ENCODE results near the gene NPC1. TPM values are rescaled to one million over a fixed set of nuclear protein-coding genes. Genes with fewer than 3 reads are reported as not detected.

NPC1 gene
- total RNA-seq, 1 experiment from 2014 or later, result 51.6 TPM

DNA sequence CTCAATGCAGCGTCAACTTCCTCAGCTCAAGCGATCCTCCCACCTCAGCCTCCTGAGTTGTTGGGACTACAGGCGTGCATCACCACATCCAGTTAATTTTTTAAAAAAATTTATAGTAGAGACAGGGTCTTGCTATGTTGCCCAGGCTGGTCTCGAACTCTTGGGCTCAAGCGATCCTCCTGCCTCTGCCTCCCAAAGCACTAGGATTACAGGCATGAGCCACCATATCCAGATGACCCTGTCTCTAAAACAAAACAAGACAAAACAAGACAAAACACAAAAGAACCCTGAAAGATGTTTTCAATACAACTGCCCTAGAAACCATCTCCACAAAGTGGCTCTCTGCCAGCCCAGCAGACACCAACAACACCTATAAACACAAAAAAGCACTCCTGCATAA is 45.0 kb upstream of the NPC1 start:
- Histone ChIP-seq H3K4me3 (replicated peaks in 1 of 2; ENCODE audit: low read depth in 1 of 2, low read length in 2 of 2) (no peak overlapping the region), H3K27ac (ENCODE audit: low read depth, low read length) (no peak overlapping the region), H3K4me2 (ENCODE audit: low read length) (no peak overlapping the region), H3K79me2 (ENCODE audit: insufficient read depth, low read length) (no peaks in the 10 kb centered on the region), H3K9me3 (ENCODE audit: control insufficient read depth in 1 of 2, insufficient read depth in 1 of 2, low read depth in 1 of 2, low read length in 2 of 2) (no peaks in the 10 kb centered on the region), H2AFZ (ENCODE audit: low read depth, low read length, poor library complexity, severe bottlenecking) (no peak overlapping the region), H3K27me3 (ENCODE audit: insufficient read depth, low read length) (no peaks in the 10 kb centered on the region), H3K4me1 (ENCODE audit: control insufficient read depth in 1 of 2, insufficient read depth in 2 of 2, low read length in 2 of 2) (peaks cover 53% of the 10 kb centered on the region in 2 experiments), H3K9me2 (ENCODE audit: insufficient read depth) (no peaks in the 10 kb centered on the region), H3K9ac (ENCODE audit: low read length) (no peak overlapping the region), H4K20me1 (ENCODE audit: insufficient read depth) (no peaks in the 10 kb centered on the region), H3K36me3 (ENCODE audit: control insufficient read depth in 1 of 2, insufficient read depth in 2 of 2, low read length in 2 of 2) (no peaks in the 10 kb centered on the region)
- no peak for DNase-seq (ENCODE audit: low read depth, low spot score)
- ATAC-seq, result no peak
- POLR2A ChIA-PET, result interaction anchor here (0.7 kb wide), 1 partner anchor 38 kb away, joined by 3 read pairs; no protein-coding TSS in a partner anchor
- TF ChIP-seq EZH2 (IDR thresholded peaks at IDR 0.05) (no peak), MAX (IDR thresholded peaks at IDR 0.05) (no peak), EZH2phosphoT487 (IDR thresholded peaks at IDR 0.05; ENCODE audit: borderline replicate concordance) (no peak), POLR2AphosphoS5 (IDR thresholded peaks at IDR 0.05; ENCODE audit: low read depth, low read length) (no peak), CBX3 (IDR thresholded peaks at IDR 0.05; ENCODE audit: low read depth) (no peak)
- CTCF ChIA-PET, result interaction anchor here (0.6 to 13.0 kb wide), 4 partner anchors 9 to 108 kb away, joined by 3 to 178 read pairs (median 4); no protein-coding TSS in a partner anchor
- BruUV-seq (replicated peaks), result no TSS peak
- RAD21 ChIA-PET (ENCODE audit: low non-redundant PET in 1 of 2, low total read pairs in 2 of 2, uncharacterized antibody in 2 of 2, unreplicated experiment in 2 of 2), result no interaction called here
- intact Hi-C loops (cut with micrococcal nuclease), result no loop called here

DNA sequence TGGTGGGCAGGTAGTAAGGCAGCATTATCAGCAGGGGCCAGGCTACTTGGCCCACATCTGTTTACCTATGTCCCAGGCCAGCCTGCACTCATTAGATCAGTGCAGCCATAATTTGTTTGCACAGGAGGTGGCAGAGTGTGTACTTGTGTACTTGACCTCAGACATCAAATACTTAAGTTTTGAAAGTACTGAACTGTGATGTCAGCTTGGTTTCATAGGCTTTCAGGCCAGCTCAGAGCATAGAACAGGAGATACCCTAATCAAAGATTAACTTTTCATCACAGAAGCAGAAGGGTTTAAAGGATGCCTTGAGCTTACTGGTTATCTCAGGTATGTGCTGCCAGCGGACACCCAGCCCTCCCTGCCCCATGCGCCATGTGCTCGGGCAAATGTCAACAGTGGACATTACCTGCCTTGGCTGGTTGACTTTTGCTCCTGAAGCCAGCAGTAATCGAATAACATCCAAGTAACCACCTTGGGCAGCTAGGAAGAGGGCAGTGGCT is 43.2 kb upstream of the NPC1 start:
- Histone ChIP-seq H3K9me3 (ENCODE audit: control insufficient read depth in 1 of 2, insufficient read depth in 1 of 2, low read depth in 1 of 2, low read length in 2 of 2) (no peaks in the 10 kb centered on the region), H3K4me2 (ENCODE audit: low read length) (no peak overlapping the region), H3K27ac (ENCODE audit: low read depth, low read length) (no peak overlapping the region), H3K9me2 (ENCODE audit: insufficient read depth) (no peaks in the 10 kb centered on the region), H3K4me1 (ENCODE audit: control insufficient read depth in 1 of 2, insufficient read depth in 2 of 2, low read length in 2 of 2) (peaks cover 39 to 43% of the 10 kb centered on the region in 2 experiments), H3K36me3 (ENCODE audit: control insufficient read depth in 1 of 2, insufficient read depth in 2 of 2, low read length in 2 of 2) (no peaks in the 10 kb centered on the region), H3K27me3 (ENCODE audit: insufficient read depth, low read length) (no peaks in the 10 kb centered on the region), H3K79me2 (ENCODE audit: insufficient read depth, low read length) (no peaks in the 10 kb centered on the region), H2AFZ (ENCODE audit: low read depth, low read length, poor library complexity, severe bottlenecking) (no peak overlapping the region), H3K9ac (ENCODE audit: low read length) (no peak overlapping the region), H4K20me1 (ENCODE audit: insufficient read depth) (no peaks in the 10 kb centered on the region), H3K4me3 (replicated peaks in 1 of 2; ENCODE audit: low read depth in 1 of 2, low read length in 2 of 2) (no peak overlapping the region)
- CTCF ChIA-PET, result interaction anchor here (1.2 to 13.0 kb wide), 2 partner anchors 59 to 74 kb away, joined by 3 to 178 read pairs; no protein-coding TSS in a partner anchor
- no TSS peak for BruUV-seq (replicated peaks)
- POLR2A ChIA-PET, result no interaction called here
- RAD21 ChIA-PET (ENCODE audit: low non-redundant PET in 1 of 2, low total read pairs in 2 of 2, uncharacterized antibody in 2 of 2, unreplicated experiment in 2 of 2), result interaction anchor here (1.7 to 3.6 kb wide), 2 partner anchors 73 to 74 kb away, joined by 6 to 18 read pairs; no protein-coding TSS in a partner anchor
- intact Hi-C loops (cut with micrococcal nuclease), result no loop called here
- TF ChIP-seq EZH2 (IDR thresholded peaks at IDR 0.05) (no peak), ATF3 (IDR thresholded peaks at IDR 0.05) (no peak), EZH2phosphoT487 (IDR thresholded peaks at IDR 0.05; ENCODE audit: borderline replicate concordance) (no peak), YY1 (IDR thresholded peaks at IDR 0.05; ENCODE audit: extremely low read depth, insufficient replicate concordance, low read depth, low read length) (no peak)
- ATAC-seq (peak; percentile 47), DNase-seq (ENCODE audit: low read depth, low spot score) (no peak)
